Aorta (tissue), 5 donors: ENCODE results near the gene ROS1. TPM values are rescaled to one million over a fixed set of nuclear protein-coding genes. Genes with fewer than 3 reads are reported as not detected.
"Not testable (repeated sequence)": the region's sequence is repeated elsewhere in the genome, so short reads cannot be mapped to it uniquely, and the experiment has no call there.

Source experiments
- ATAC-seq: fragments of 200-7000 bp; cut with Tn5 transposase; one replicate; pipeline ENCODE4 v1.9.1; 2022; ENCODE audit warnings: moderate library complexity; ENCODE audit not compliant: low FRiP score
- DNase-seq, 2 donors: peaks; one replicate each; pipeline ENCODE4 v3.0.0-alpha.2; 2020
- H3K27ac ChIP-seq, 2 donors: one replicate each; pipeline ENCODE4 v1.5.1; 2013; ENCODE audit warnings: low read length in 2 of 2, mild to moderate bottlenecking in 2 of 2, moderate library complexity in 2 of 2, control low read depth in 1 of 2, inconsistent platforms in 1 of 2, low read depth in 1 of 2
- H3K27me3 ChIP-seq, 2 donors: one replicate each; pipeline ENCODE4 v1.6.1; 2013; ENCODE audit warnings: control low read depth in 1 of 2, low read length in 1 of 2, mild to moderate bottlenecking in 1 of 2, moderate library complexity in 1 of 2; ENCODE audit not compliant: insufficient read depth in 2 of 2, control insufficient read depth in 1 of 2
- H3K36me3 ChIP-seq, 2 donors: one replicate each; pipeline ENCODE4 v1.6.1; 2013; ENCODE audit warnings: control low read depth in 1 of 2, low read length in 1 of 2, mild to moderate bottlenecking in 1 of 2; ENCODE audit not compliant: insufficient read depth in 2 of 2, control insufficient read depth in 1 of 2
- H3K4me1 ChIP-seq, 2 donors: one replicate each; pipeline ENCODE4 v1.6.1; 2013; ENCODE audit warnings: low read length in 2 of 2, control low read depth in 1 of 2, mild to moderate bottlenecking in 1 of 2, moderate library complexity in 1 of 2; ENCODE audit not compliant: insufficient read depth in 2 of 2, control insufficient read depth in 1 of 2
- H3K4me3 ChIP-seq, 2 donors: one replicate each; pipeline ENCODE4 v1.5.1; 2013; ENCODE audit warnings: low read length in 2 of 2, control low read depth in 1 of 2, mild to moderate bottlenecking in 1 of 2
- H3K9me3 ChIP-seq: one replicate; pipeline ENCODE4 v1.6.1; 2013; ENCODE audit warnings: mild to moderate bottlenecking, low read length; ENCODE audit not compliant: control insufficient read depth
- WGBS, 2 donors: extraction: QIAGEN DNeasy Blood & Tissue Kit; methylation state at CpG; one replicate each; pipeline ENCODE4 v1.1.7; 2013; 5-methylcytosine and 5-hydroxymethylcytosine counted together
- intact Hi-C, 2 donors: fragments of 100-400 bp; cut with DNase I; formaldehyde crosslinking; loops; one replicate each; pipeline versions ENCODE4 v1.14.2 to v1.15.0; 2022
- polyA plus RNA-seq, 2 donors: library from polyadenylated mRNA; stranded (reverse); fragments of 200-250 nt; gene quantifications; one replicate each; pipeline ENCODE4 v1.2.3, GENCODE V29; 2013
- total RNA-seq, 2 donors: library from RNA; stranded (reverse); fragmentation: NEBNext Ultra II Directional; extraction: Animal tissue kit (Norgen Biotek cat#: 25700); gene quantifications; one replicate each; pipeline ENCODE4 v1.2.1, GENCODE V29; 2021
- donor health status: healthy with polysubstance abuse.
- donor health status: Bipolar disorder and iron deficiency.
- donor health status: DM: no; HTN: no; CAD: no.
- donor health status: DM: no; HTN: no; CAD: no.
- donor health status: DM: yes; HTN: yes; CAD: no.

The ROS1 gene
- total and polyA plus RNA-seq, 4 donors: 0.06 TPM; not detected in 3

GRCh38 chr6:117381749-117382148 lies 44.0 kb downstream of the ROS1 start:
- Histone ChIP-seq H3K4me3 (no peak overlapping the region), H3K4me1 (no peaks in the 10 kb centered on the region), H3K27ac (no peak overlapping the region), H3K9me3 (peaks cover 3% of the 10 kb centered on the region), H3K36me3 (no peaks in the 10 kb centered on the region), H3K27me3 (no peaks in the 10 kb centered on the region)
- intact Hi-C loops: no loop called here
- 61 to 69% methylated on average over 2 of the region's 2 CpGs for WGBS, 2 donors
- ATAC-seq (no peak), DNase-seq (no peak)

GRCh38 chr6:117380298-117380697 lies 45.4 kb downstream of the ROS1 start:
- DNase-seq (no peak), ATAC-seq (no peak)
- intact Hi-C loops: no loop called here
- Histone ChIP-seq H3K4me3 (no peak overlapping the region), H3K4me1 (no peaks in the 10 kb centered on the region), H3K27me3 (no peaks in the 10 kb centered on the region), H3K27ac (no peak overlapping the region), H3K36me3 (no peaks in the 10 kb centered on the region), H3K9me3 (peaks cover 3% of the 10 kb centered on the region)
- 92 to 95% methylated on average over 2 of the region's 2 CpGs for WGBS, 2 donors

- intact Hi-C loops: no loop called here
- Histone ChIP-seq H3K27me3 (no peaks in the 10 kb centered on the region), H3K9me3 (no peaks in the 10 kb centered on the region), H3K36me3 (no peaks in the 10 kb centered on the region), H3K27ac (no peak overlapping the region), H3K4me1 (no peaks in the 10 kb centered on the region), H3K4me3 (no peak overlapping the region)
- ATAC-seq (no peak), DNase-seq (no peak)
These were observed 50.3 kb downstream of the ROS1 start for GRCh38 chr6:117375446-117375845.

GRCh38 chr6:117373211-117373813 lies 52.4 kb downstream of the ROS1 start:
- Histone ChIP-seq H3K27ac (no peak overlapping the region), H3K4me1 (no peaks in the 10 kb centered on the region), H3K36me3 (no peaks in the 10 kb centered on the region), H3K9me3 (no peaks in the 10 kb centered on the region), H3K27me3 (no peaks in the 10 kb centered on the region), H3K4me3 (no peak overlapping the region)
- ATAC-seq: no peak
- peak in 1 of 2 donors; percentile 71 for DNase-seq
- intact Hi-C loops: no loop called here
- 96% methylated on average over 31 to 33 of the region's 33 CpGs for WGBS, 2 donors

GRCh38 chr6:117372289-117372688 lies 53.5 kb downstream of the ROS1 start:
- H3K27me3 ChIP-seq, H3K4me3 ChIP-seq, H3K9me3 ChIP-seq, DNase-seq, ATAC-seq, H3K27ac ChIP-seq, H3K36me3 ChIP-seq, H3K4me1 ChIP-seq, intact Hi-C loops: not testable (repeated sequence)
- WGBS, 2 donors: 86 to 90% methylated on average over 8 of the region's 8 CpGs

GRCh38 chr6:117371492-117371891 lies 54.2 kb downstream of the ROS1 start:
- 86 to 91% methylated on average over 4 of the region's 4 CpGs for WGBS, 2 donors

GRCh38 chr6:117359581-117359980 lies 66.2 kb downstream of the ROS1 start:
- DNase-seq: no peak
- no peaks in the 10 kb centered on the region for H3K27me3 ChIP-seq
- no peaks in the 10 kb centered on the region for H3K9me3 ChIP-seq
- H3K4me3 ChIP-seq: no peak overlapping the region
- intact Hi-C loops: no loop called here
- ATAC-seq: no peak
- no peaks in the 10 kb centered on the region for H3K4me1 ChIP-seq
- no peaks in the 10 kb centered on the region for H3K36me3 ChIP-seq
- H3K27ac ChIP-seq: no peak overlapping the region
- 55 to 57% methylated on average over 5 of the region's 5 CpGs for WGBS, 2 donors

More at GRCh38 chr6:117371492-117371891, 54.2 kb downstream of the ROS1 start:
- H3K36me3 ChIP-seq: no peaks in the 10 kb centered on the region
- H3K9me3 ChIP-seq: no peaks in the 10 kb centered on the region
- no peak overlapping the region for H3K4me3 ChIP-seq
- DNase-seq (no peak), ATAC-seq (no peak)
- no peaks in the 10 kb centered on the region for H3K4me1 ChIP-seq
- no peak overlapping the region for H3K27ac ChIP-seq
- no peaks in the 10 kb centered on the region for H3K27me3 ChIP-seq
- intact Hi-C loops: no loop called here

- intact Hi-C loops: no loop called here
- 78 to 90% methylated on average over 1 of the region's 1 CpG for WGBS, 2 donors
These were observed 71.1 kb downstream of the ROS1 start for GRCh38 chr6:117354671-117355070.

GRCh38 chr6:117352466-117353081 lies 73.2 kb downstream of the ROS1 start:
- Histone ChIP-seq H3K27me3 (no peaks in the 10 kb centered on the region), H3K4me1 (no peaks in the 10 kb centered on the region), H3K4me3 (no peak overlapping the region), H3K36me3 (no peaks in the 10 kb centered on the region), H3K27ac (no peak overlapping the region), H3K9me3 (no peaks in the 10 kb centered on the region)
- ATAC-seq: no peak
- intact Hi-C loops: no loop called here
- WGBS, 2 donors: 72 to 82% methylated on average over 3 of the region's 3 CpGs
- DNase-seq: no peak

More at GRCh38 chr6:117354671-117355070, 71.1 kb downstream of the ROS1 start:
- Histone ChIP-seq H3K27ac (no peak overlapping the region), H3K4me3 (no peak overlapping the region), H3K4me1 (no peaks in the 10 kb centered on the region), H3K27me3 (no peaks in the 10 kb centered on the region), H3K36me3 (no peaks in the 10 kb centered on the region), H3K9me3 (no peaks in the 10 kb centered on the region)
- DNase-seq (no peak), ATAC-seq (peak; percentile 72)
